SIG-M5 treated with dmso at 0.1 percent for 504 hours (cell line): ENCODE data around the gene GNMT.
"Not testable (repeated sequence)": the region's sequence is repeated elsewhere in the genome, so short reads cannot be mapped to it uniquely, and the experiment has no call there.

ENCODE experiments used
- DNase-seq: peaks from one replicate; lab custom pipeline; 2025; ENCODE audit not compliant: unreplicated experiment; lab: John Stamatoyannopoulos, UW

The GNMT gene

DNA sequence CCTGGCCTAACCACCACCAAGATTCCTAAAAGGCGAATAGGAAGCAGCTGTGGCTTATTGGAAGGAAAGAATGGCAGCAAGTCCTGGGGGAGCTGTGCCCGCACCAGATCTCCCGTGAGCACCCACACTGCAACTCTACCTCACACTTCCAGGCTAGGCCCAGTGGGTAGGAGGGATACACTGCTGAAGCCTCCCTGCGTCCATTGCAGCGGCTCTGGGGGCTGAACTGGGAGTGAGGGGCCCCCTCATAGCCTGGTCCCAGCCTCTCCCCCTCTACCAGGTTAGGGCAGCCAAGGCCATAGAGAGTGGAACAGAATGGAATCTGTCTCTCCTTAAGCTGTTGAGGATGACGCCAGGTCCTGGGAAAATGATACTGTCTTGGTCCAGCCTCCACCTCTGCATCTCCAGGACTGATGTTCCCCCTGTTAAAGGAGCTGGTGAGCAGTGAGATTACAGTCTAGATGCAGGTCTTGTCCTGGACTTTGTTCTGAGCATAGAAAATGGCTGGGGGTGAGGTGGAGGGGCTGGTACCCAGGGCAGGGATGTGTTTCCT is 20.0 kb upstream of the GNMT start:
- DNase-seq = no peak

DNA sequence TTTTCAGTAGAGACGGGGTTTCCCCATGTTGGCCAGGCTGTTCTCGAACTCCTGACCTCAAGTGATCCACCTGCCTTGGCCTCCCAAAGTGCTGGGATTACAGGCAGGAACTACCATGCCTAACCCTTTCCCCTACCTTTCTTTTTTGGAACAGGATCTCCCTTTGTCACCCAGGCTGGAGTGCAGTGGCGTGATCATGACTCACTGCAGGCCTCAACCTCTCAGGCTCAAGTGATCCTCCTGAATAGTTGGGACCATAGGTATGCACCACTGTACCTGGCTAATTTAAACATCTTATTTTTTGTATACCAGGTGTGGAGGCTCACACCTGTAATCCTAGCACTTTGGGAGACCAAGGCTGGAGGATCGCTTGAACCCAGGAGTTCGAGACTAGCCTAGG is 19.2 kb upstream of the GNMT start:
- not testable (repeated sequence) for DNase-seq

GRCh38 chr6:42942444-42942843 is 18.1 kb upstream of the GNMT start:
- DNase-seq = no peak

- DNase-seq = no peak
Measured at GRCh38 chr6:42947950-42948349, 12.6 kb upstream of the GNMT start.

GRCh38 chr6:42952389-42952788 is 8.2 kb upstream of the GNMT start:
- no peak for DNase-seq

- DNase-seq = not testable (repeated sequence)
Measured at GRCh38 chr6:42954405-42954804, 6.1 kb upstream of the GNMT start.

DNA sequence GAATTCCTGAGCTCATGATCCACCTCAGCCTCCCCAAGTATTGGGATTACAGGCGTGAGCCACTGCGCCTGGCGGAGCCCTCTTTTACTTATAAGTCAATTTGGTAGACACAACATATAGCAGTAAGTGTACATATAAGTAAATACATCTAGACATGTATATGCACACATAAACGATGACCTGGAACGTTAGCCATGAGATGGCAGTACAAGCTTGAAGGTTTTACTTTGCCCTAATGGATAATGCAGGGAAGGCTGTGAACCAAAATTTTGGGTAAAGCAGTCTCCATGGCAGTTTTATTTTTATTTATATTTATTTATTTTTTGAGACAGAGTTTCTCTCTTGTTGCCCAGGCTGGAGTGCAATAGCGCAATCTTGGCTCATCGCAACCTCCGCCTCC is 2.4 kb upstream of the GNMT start:
- DNase-seq = no peak

GRCh38 chr6:42959917-42960242 is 674 bp upstream of the GNMT start:
- no peak for DNase-seq

GRCh38 chr6:42961020-42961470 is 491 bp downstream of the GNMT start:
- DNase-seq = no peak

- DNase-seq = no peak
Measured at GRCh38 chr6:42962096-42962495, 1.5 kb downstream of the GNMT start.

DNA sequence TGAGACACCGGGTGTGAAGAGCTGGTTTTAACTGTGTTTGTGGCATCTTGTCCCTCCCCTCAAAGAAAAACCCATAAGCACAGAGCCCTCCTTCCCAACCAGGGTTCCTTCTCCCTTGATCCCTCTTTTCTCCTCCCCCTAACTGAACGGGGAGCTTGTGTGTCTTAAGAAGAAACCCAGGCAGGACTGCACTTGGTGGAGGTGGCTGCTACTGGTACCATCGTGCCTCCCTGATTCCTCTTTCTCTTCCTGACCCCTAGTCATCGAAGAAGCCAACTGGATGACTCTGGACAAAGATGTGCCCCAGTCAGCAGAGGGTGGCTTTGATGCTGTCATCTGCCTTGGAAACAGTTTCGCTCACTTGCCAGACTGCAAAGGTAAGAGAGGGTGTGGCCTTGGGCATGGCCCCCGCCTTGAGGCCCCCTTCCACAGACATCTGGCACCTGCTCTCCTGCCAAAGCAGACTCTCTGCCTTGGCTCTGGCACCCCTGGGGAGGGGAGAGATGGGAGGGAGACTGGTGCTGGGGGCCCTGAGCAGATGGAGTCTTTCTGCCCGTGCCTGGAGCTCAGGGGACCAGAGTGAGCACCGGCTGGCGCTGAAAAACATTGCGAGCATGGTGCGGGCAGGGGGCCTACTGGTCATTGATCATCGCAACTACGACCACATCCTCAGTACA is 2.1 kb downstream of the GNMT start:
- no peak for DNase-seq

- DNase-seq = no peak
Measured at GRCh38 chr6:42963179-42963854, 2.8 kb downstream of the GNMT start.

DNA sequence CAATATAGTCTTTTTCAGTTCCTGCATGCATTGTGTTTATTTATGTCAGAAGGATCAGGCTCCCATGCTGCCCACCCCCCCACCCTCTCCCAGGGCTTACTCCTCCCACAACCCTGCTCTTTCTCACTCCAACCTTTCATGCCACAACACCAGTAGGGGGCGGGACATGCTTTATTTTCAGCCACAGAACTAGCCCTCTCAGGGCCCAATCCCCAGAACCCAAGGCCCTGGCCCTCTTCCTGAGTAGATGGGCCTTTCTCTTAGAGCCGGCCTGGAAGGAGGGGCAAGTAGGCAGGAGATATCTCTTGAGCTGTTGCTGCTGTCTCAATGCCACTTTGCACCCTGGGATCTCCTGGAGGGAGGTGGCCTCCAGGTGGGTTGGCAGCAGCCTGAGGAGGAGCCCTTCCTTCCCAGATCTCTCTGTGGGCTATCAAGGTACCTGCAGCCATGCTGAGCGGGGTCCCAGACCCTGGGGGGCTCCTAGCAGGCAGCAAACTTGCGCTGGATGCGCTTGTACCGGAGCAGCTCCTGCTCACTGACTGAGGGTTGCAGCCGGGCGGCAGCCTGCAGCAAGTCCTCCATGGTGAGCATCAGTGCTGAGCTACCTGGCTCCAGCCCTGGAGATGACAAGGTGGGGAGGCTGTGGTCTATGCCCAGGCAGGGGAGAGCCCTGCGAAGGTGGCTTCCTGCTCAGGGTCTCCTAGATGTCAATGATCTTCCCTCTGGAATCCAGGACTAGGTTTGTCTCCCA is 3.5 kb downstream of the GNMT start:
- peak; percentile 46 for DNase-seq

- no peak for DNase-seq
Measured at GRCh38 chr6:42966571-42966970, 6.0 kb downstream of the GNMT start.

DNA sequence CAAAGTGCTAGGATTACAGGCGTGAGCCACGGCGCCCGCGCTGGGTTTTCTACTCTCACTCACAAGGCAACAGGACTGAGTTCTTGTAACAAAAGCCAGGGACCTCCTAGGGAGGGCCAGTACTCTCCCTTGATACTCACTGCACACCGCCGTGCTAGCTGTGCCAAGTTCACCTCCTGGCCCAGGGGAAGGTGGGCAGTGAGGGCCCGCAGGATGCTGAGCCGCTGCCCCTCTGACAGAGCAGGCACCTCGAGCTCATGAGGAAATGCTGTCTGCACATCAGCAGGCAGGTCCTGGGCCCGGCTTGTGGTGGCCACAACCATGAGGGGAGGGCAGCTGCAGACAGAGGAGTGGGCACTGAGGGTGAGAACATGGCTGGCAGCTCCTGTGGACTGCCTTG is 6.7 kb downstream of the GNMT start:
- no peak for DNase-seq

GRCh38 chr6:42968126-42968701 is 7.7 kb downstream of the GNMT start:
- no peak for DNase-seq

DNA sequence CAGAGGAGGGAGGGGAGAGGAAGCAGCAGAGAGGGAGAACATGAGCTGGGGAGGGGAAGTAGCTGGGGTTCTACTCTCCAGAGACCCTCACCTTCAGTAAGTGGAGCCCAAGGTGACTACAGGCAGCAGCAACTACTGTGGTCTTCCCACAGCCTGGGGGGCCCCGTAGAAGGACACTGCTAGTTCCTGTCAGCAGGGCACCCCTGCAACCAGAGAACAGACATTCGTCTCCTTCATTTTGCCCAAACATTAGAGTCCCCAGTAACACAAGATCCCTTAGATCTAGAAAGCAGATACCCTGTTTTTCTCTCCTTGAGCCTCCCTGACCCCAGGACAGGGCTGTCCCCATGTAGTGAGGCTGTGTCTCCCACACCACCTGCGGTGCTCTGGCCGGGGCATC is 8.2 kb downstream of the GNMT start:
- no peak for DNase-seq

GRCh38 chr6:42969431-42969830 is 8.9 kb downstream of the GNMT start:
- no peak for DNase-seq

DNA sequence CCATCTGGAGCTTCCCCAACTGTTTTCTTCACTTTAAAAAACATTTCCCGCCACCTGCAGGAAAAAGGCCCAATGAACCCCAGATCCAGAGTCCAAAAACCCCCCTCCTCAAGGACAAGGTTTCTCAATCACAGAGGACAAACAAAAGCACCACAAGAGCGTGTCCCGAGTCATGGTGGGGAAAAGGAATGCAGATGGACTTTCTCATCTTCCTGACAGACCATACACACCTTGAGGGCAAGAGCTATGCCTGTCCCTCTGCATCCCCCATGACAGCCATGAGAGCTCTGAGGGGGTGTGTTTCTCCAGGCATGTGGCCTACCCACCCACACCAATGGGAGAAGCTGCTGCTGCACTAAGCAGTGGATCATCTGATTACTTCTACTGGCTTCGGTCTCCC is 9.4 kb downstream of the GNMT start:
- no peak for DNase-seq

GRCh38 chr6:42970871-42971612 is 10.5 kb downstream of the GNMT start:
- DNase-seq = no peak

- DNase-seq = no peak
Measured at GRCh38 chr6:42971746-42972327, 11.3 kb downstream of the GNMT start.
